Osteoblast (primary cell): ENCODE data around the gene CAPG. TPM values are rescaled to one million over a fixed set of nuclear protein-coding genes. Genes with fewer than 3 reads are reported as not detected.
A peak's percentile ranks its signal among the peaks of the same experiment; 100 is the strongest.

Source experiments
- DNase-seq: peaks from one replicate; pipeline ENCODE4 v3.0.0; 2011; ENCODE audit warnings: low spot score, mixed read lengths; ENCODE audit not compliant: insufficient read length; ENCODE audit errors: missing footprints
- H2AFZ ChIP-seq: 2 replicates; pipeline ENCODE4 v1.6.0; 2011; ENCODE audit warnings: mild to moderate bottlenecking, low read length
- H3K27ac ChIP-seq: 2 replicates; pipeline ENCODE4 v1.5.1; 2011; ENCODE audit warnings: mild to moderate bottlenecking, low read depth, low read length, moderate library complexity
- H3K27me3 ChIP-seq: 2 replicates; pipeline ENCODE4 v1.6.0; 2012; ENCODE audit warnings: mild to moderate bottlenecking, control low read depth, inconsistent platforms, low read length, moderate library complexity; ENCODE audit not compliant: insufficient read depth
- H3K36me3 ChIP-seq: 2 replicates; pipeline ENCODE4 v1.5.1; 2011; ENCODE audit warnings: mild to moderate bottlenecking, low read length, control low read depth, moderate library complexity; ENCODE audit not compliant: insufficient read depth
- H3K4me1 ChIP-seq: 2 replicates; pipeline ENCODE4 v1.5.1; 2011; ENCODE audit warnings: mild to moderate bottlenecking, low read length, control low read depth, moderate library complexity; ENCODE audit not compliant: insufficient read depth
- H3K4me2 ChIP-seq: 2 replicates; pipeline ENCODE4 v1.6.0; 2011; ENCODE audit warnings: mild to moderate bottlenecking, low read length; ENCODE audit not compliant: insufficient read depth
- H3K4me3 ChIP-seq: fragments of 200-600 bp; sonication (generic); 3 replicates; pipeline ENCODE4 v1.5.1; 2012; ENCODE audit warnings: mild to moderate bottlenecking, low read length, inconsistent platforms; ENCODE audit not compliant: insufficient read depth
- H3K79me2 ChIP-seq: 2 replicates; pipeline ENCODE4 v1.6.0; 2012; ENCODE audit warnings: mild to moderate bottlenecking, low read length, control low read depth, inconsistent platforms; ENCODE audit not compliant: insufficient read depth
- H3K9me3 ChIP-seq: 2 replicates; pipeline ENCODE4 v1.5.1; 2011; ENCODE audit warnings: low read depth, low read length, control low read depth
- H4K20me1 ChIP-seq: 2 replicates; pipeline ENCODE4 v1.6.0; 2012; ENCODE audit warnings: mild to moderate bottlenecking, low read length, control low read depth; ENCODE audit not compliant: insufficient read depth
- small RNA-seq: library from RNA; depleted of rRNA; stranded (forward); fragments of <200 nt; gene quantifications from one replicate; pipeline ENCODE3, GENCODE V24; 2012
- total RNA-seq: library from RNA; depleted of rRNA; stranded (reverse); fragments of >200 nt; gene quantifications from 2 replicates; pipeline ENCODE4 v1.2.3, GENCODE V29; 2012
- TF ChIP-seq, protein P1 (sequence below): IDR thresholded peaks from 2 replicates; pipeline ENCODE4 v1.5.1; 2011; ENCODE audit warnings: mild to moderate bottlenecking, low read depth, low read length, moderate library complexity; ENCODE audit errors: extremely low read depth

Gene CAPG
- total RNA-seq, 1 donor: 140 TPM

DNA sequence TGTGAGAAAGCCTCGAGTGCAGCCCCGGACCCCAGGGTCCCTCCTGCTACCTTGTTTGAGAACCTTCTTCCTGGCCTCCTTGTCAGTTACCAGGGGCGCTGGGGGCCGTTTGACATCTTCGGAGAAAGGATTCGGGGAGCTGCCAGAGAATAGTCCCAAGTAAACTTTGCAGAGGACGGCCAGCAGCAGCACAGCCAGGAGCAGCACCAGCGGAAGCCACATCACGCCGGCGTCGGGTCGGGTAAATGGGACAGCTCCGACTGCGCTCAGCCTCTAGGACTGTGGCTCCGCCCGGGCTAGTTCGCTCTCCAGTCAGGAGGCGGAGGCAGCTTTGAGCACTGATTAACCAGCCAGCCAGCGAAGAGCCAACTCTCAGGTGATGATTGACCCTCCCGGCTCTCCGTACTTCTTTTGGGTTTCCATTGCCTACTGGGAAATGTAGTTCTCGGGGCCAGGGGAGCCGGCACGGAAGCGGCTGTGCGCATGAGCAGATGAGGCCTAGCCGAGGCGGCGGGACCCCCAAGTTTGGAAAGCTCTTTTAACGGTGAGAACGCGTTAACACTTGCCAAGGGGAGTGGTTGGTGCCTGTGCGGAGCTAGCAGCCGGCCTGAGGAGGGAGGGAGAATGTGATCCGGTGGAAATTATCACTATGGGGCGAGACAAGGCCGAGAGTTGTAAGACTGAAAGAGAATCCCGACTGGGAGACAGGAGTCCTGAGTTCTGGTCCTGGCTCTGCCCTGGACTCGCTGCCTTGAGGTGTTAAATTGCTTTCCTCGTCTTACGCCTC, 55.7 kb downstream of the CAPG start, which contains the start of the genes ELMOD3 and RETSAT:
TSS of gene ELMOD3 (plus strand) at position 484 of the 787 bp plus-strand sequence. CDS start 2,430 bp downstream, outside the sequence.
TSS of gene RETSAT (minus strand) at position 243 of the 787 bp plus-strand sequence. CDS start at position 222, 21 bp downstream.
- H3K9me3 ChIP-seq: no peaks in the 10 kb centered on the region
- no peaks in the 10 kb centered on the region for H3K27me3 ChIP-seq
- H3K36me3 ChIP-seq: peaks cover 49% of the 10 kb centered on the region
- H3K27ac ChIP-seq: peak within 1 kb of the TSS; percentile 92
- DNase-seq: peak; percentile 98
- TF ChIP-seq, protein P1, sequence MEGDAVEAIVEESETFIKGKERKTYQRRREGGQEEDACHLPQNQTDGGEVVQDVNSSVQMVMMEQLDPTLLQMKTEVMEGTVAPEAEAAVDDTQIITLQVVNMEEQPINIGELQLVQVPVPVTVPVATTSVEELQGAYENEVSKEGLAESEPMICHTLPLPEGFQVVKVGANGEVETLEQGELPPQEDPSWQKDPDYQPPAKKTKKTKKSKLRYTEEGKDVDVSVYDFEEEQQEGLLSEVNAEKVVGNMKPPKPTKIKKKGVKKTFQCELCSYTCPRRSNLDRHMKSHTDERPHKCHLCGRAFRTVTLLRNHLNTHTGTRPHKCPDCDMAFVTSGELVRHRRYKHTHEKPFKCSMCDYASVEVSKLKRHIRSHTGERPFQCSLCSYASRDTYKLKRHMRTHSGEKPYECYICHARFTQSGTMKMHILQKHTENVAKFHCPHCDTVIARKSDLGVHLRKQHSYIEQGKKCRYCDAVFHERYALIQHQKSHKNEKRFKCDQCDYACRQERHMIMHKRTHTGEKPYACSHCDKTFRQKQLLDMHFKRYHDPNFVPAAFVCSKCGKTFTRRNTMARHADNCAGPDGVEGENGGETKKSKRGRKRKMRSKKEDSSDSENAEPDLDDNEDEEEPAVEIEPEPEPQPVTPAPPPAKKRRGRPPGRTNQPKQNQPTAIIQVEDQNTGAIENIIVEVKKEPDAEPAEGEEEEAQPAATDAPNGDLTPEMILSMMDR: no peak
- H3K4me3 ChIP-seq: peak within 1 kb of the TSS; percentile 94
- H2AFZ ChIP-seq: peak within 1 kb of the TSS; percentile 99
- peaks cover 58% of the 10 kb centered on the region for H3K79me2 ChIP-seq
- H3K4me2 ChIP-seq: peak within 1 kb of the TSS; percentile 96
- H4K20me1 ChIP-seq: peaks cover 4% of the 10 kb centered on the region
- peaks cover 13% of the 10 kb centered on the region for H3K4me1 ChIP-seq

DNA sequence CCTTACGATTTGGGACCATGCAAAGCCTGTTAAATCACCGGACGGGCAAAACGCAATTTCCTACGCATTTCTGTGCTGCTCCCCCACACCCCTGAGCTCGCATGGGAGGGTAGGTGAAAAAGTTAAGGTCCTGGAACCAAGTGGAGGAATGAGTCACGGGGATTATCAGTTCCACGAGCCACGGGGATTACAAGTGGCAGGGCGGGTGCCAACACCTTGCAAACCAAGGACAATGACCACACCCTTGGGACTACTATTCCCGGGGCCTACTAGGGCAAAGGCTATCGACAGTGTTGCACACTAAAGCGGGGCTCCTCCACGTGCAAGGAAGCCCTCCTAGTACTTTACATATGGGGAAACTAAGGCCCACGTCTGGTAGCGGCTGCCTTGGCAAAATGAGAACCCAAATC, 56.3 kb downstream of the CAPG start:
- Histone ChIP-seq H3K9me3 (no peaks in the 10 kb centered on the region), H2AFZ (peak overlapping the region; percentile 99), H3K4me2 (peak overlapping the region; percentile 96), H3K79me2 (peaks cover 55% of the 10 kb centered on the region), H4K20me1 (peaks cover 4% of the 10 kb centered on the region), H3K4me3 (peak overlapping the region; percentile 94), H3K27me3 (no peaks in the 10 kb centered on the region), H3K27ac (peak overlapping the region; percentile 38), H3K4me1 (peaks cover 13% of the 10 kb centered on the region), H3K36me3 (peaks cover 48% of the 10 kb centered on the region)
- TF ChIP-seq, protein P1: no peak
- peak; percentile 88 for DNase-seq

DNA sequence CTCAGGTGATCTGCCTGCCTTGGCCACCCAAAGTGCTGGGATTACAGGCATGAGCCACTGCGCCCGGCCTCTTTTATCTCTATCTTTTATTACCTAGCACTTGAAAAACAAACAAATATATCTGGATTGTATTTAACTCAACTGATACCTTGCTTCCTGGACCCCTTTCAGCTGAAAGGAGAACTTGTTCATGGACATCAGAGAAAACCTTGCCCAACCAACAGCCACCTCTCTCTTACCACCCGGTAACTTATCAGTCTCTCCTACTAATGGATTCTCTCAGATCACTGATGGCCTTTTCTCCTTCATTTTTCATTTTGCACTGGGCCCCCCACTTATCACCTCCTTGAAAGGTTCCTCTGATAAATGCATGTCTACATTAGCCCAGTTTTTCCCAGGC, 62.6 kb downstream of the CAPG start:
- Histone ChIP-seq H3K4me1 (no peaks in the 10 kb centered on the region), H3K4me2 (no peak overlapping the region), H3K9me3 (no peaks in the 10 kb centered on the region), H2AFZ (no peak overlapping the region), H3K79me2 (peaks cover 8% of the 10 kb centered on the region), H3K27ac (no peak overlapping the region), H3K27me3 (no peaks in the 10 kb centered on the region), H3K4me3 (no peak overlapping the region), H3K36me3 (peaks cover 51% of the 10 kb centered on the region), H4K20me1 (peaks cover 5% of the 10 kb centered on the region)
- DNase-seq: no peak
- TF ChIP-seq, protein P1: no peak

Small RNAs within 50 kb of the gene (small RNA-seq; reads per million reads assigned to genes)
- gene AC062037.1 (not detected), gene AC062037.2 (not detected), gene RF00019 (not detected), gene RN7SL113P (not detected), gene RN7SL251P (not detected)

Other genes starting within 250 kb of the CAPG start
- gene TGOLN2, start 82.4 kb downstream of the CAPG start, total RNA-seq: 124 and 129 TPM in 2 replicates
- gene RETSAT, start 55.8 kb downstream of the CAPG start, total RNA-seq: 41.6 and 62.5 TPM in 2 replicates
- 20.9 and 22.1 TPM in 2 replicates for gene ELMOD3, start 55.6 kb downstream of the CAPG start, total RNA-seq
- under 0.01 TPM in 1 of 2 replicates, not detected in the other for gene SH2D6, start 8.3 kb upstream of the CAPG start, total RNA-seq
- gene MAT2A, start 128.8 kb upstream of the CAPG start, total RNA-seq: 124 and 142 TPM in 2 replicates
- 40.9 and 52.5 TPM in 2 replicates for gene GGCX, start 151.1 kb upstream of the CAPG start, total RNA-seq
- gene VAMP8, start 167.2 kb upstream of the CAPG start, total RNA-seq: 2.1 and 2.5 TPM in 2 replicates
- gene VAMP5, start 174.1 kb upstream of the CAPG start, total RNA-seq: 21.8 and 27.1 TPM in 2 replicates
- 124 and 146 TPM in 2 replicates for gene RNF181, start 185.4 kb upstream of the CAPG start, total RNA-seq
- 17.7 and 20.6 TPM in 2 replicates for gene TMEM150A, start 192.3 kb upstream of the CAPG start, total RNA-seq
- gene C2orf68, start 201.7 kb upstream of the CAPG start, total RNA-seq: 23.9 and 30.9 TPM in 2 replicates
- 34.8 and 36.9 TPM in 2 replicates for gene USP39, start 205.8 kb upstream of the CAPG start, total RNA-seq